Myocyte (in vitro differentiated cells): Measurements from ENCODE around the gene UCKL1. TPM values are rescaled to one million over a fixed set of nuclear protein-coding genes. Genes with fewer than 3 reads are reported as not detected.
"Not testable (repeated sequence)": the region's sequence is repeated elsewhere in the genome, so short reads cannot be mapped to it uniquely, and the experiment has no call there.

Source experiments
- DNase-seq: peaks from one replicate; pipeline ENCODE4 v3.0.0-alpha.2; 2012; ENCODE audit warnings: low read depth
- total RNA-seq: library from RNA; depleted of rRNA; stranded (reverse); fragments of >200 nt; gene quantifications from 2 replicates; pipeline ENCODE4 v1.2.3, GENCODE V29; 2014

The UCKL1 gene
- total RNA-seq, 1 donor from 2014 or later: 22.3 TPM

DNA sequence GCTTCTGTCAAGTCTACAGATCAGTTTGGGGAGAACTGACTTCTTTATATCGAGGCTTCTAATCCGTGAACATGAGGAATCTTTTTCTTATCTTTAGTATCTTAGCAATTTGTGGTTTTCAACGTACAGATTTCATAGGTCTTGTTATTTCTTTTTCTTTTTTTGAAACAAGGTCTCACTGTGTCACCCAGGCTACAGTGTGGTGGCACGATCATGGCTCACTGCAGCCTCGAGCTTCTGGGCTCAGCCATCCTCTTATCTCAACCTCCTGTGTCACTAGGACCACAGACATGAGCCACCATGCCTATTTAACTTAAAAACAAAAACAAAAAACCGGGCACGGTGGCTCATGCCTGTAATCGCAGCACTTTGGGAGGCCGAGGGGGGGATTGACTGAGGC is 32.0 kb downstream of the UCKL1 start:
- DNase-seq: no peak

DNA sequence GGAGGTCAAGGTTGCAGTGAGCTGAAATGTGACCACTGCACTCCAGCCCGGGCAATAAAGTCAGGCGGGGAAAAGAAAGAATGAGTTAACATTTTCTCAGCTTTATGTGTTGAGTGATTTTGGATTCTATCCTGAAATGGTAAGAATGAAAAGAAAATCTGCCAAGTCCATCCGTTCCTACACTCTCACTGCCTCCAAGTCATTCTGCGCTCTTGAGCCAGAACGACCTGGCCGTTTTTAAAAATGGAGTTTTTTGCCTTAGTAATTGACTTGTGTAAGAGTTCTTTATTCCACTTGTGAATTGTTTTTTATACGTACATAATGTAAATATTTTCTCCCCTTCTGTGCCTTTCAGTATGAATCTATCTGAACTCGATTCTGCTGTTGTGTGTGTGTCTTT is 32.6 kb downstream of the UCKL1 start:
- no peak for DNase-seq

DNA sequence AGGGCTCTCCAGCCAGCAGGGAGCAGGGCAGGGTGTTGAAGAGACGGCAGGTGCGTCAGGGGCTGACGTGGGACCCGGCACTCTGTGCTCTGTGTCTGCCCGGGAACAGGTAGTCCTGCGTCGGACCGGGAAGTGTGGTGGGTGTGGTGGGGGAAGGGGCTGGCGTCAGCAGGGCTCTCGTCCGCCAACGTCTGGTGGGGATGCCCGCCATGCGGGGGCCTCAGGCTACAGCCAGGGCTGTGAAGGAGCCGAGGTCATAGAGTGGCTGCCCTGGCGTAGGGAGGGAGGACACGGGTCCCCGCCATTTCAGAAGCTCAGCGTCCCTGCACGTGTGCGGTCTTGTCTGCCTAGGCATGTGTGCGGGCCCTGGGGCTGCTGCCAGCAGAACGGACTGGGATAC is 36.0 kb downstream of the UCKL1 start:
- no peak for DNase-seq

DNA sequence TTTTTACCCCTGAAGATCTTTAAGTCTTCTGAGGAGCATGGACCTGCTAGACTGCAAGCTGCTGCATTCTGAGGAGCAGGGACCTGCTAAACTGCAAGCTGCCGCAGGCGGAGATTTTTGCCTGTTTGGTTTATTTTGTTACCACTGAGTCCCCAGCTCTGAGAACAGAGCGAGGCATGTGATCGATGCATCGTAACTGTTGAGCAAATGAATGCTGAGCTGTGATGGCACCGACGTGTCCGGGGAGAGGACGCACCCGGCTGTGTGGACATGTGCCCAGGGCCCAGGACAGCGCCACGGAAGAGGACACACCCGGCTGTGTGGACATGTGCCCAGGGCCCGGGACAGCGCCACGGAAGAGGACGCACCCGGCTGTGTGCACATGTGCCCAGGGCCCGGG is 37.1 kb downstream of the UCKL1 start:
- DNase-seq: no peak

DNA sequence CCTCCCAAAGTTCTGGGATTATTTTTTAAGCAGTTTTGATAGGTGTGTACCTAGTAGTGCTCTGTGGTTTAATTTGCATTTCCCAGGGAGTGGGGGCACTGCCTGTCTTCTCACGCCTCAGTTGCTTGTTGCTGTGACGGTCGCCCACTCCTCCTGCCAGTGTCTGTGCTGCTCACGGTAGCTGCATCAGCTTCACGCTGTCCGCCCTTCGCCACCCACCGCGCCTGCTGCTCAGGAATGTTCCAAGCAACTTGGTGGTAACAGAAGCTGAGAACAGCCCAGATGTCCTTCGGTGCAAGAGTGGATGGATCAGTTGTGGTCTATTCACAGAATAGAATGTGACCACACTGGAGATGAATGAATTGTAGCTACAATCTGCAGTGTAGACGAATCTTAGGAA is 38.4 kb downstream of the UCKL1 start:
- peak; percentile 48 for DNase-seq

DNA sequence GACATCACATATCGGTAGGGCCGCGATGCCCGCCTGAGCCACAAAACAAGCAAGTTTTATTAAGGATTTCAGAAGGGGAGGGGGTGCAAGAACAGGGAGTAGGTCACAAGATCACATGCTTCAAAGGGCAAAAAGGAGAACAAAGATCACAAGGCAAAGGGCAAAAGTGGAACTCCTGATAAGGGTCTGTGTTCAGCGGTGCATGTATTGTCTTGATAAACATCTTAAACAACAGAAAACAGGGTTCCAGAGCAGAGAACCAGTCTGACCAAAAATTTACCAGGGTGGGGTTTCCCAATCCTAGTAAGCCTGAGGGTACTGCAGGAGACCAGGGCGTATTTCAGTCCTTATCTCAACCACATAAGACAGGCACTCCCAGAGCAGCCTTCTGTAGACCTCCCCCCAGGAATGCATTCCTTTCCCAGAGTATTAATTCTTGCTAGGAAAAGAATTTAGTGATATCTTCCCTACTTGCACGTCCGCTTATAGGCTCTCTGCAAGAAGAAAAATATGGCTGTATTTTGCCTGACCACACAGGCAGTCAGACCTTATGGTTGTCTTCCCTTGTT is 39.8 kb downstream of the UCKL1 start:
- not testable (repeated sequence) for DNase-seq

DNA sequence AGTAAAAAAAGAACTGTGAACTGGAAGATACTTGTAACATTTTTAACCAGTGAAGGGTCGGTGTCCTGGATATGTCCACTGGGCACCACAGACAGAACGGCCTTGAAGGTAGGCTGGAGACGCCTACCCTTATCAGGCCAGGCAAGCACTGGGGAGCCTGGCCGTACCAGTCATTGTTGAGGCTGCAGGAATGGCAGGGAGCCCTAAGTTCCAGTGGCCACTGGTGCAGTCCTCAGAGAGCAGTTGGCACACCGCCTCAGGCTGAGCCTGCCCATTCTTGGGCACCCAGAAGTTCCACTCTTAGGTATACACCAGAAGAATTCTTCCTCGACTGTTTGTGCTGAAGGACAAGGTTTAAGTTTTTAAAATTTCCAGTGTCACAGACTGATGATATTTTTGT is 40.7 kb downstream of the UCKL1 start:
- DNase-seq: peak; percentile 34

DNA sequence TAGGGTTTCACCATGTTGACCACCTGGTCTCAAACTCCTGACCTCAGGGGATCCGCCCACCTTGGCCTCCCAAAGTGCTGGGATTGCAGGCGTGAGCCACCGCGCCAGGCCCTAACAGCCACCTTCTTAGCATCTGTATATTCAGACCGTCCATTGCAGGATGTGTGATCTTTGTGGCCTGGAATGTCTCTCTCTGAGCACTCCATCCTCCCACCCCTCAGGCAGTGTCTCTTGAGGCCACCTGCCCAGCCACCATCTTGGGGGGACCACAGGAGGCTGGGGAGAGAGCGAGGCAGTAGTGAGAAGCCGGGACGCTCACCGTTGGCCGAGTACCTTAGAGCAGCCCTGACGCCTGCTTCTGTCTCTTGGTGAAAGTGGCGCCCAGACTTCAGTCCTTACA is 42.4 kb downstream of the UCKL1 start:
- DNase-seq: no peak

DNA sequence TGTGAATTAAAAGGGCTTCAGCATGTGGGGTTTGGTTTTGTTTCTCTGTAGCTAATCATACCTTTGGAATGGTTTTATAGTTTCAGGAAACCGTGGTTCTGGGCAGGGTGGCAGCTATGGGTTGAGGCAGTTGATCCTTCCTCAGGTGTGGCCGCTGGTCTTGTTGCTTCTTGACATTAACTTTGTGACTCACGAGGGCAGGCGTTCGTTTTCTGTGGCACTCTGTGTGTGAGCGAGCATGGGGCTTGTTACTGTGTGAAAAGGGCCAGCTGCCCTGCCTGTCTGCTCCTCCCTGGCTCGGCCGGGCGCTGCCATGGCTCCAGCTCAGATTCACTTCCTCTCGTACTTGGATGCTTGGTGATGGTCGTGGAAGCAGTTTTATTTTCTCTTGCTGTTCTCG is 45.0 kb downstream of the UCKL1 start:
- peak; percentile 78 for DNase-seq

DNA sequence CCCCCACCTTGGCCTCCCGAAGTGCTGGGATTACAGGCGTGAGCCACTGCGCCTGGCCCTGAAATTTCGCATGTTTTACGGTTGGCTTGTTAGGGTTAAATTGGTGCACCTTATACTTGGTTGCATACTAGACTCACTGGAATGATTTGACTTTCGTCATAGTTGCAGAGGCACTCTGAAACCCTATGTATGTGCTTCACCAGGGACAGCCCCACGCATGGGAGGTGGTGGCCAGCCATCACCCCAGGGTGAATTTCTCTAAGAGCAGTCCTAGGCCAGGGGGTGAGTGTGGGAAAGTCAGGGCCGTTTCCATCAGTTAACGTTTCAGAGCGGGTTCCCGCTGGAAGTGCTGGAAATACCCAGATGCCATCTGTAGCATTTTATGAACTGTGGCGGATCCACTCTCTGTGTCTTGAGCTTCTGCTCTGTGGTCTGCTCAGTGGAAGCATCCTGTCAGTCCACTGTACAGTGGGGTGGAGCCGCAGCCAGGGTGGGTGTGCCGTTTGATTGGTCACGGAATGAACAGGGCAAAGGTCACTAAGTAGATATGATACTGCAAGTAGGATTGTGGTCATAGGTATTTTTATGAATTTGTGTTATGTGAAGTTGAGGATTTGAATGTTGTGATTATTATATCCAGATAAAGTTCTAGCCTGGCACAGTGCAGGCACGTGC is 48.1 kb downstream of the UCKL1 start:
- DNase-seq: no peak

DNA sequence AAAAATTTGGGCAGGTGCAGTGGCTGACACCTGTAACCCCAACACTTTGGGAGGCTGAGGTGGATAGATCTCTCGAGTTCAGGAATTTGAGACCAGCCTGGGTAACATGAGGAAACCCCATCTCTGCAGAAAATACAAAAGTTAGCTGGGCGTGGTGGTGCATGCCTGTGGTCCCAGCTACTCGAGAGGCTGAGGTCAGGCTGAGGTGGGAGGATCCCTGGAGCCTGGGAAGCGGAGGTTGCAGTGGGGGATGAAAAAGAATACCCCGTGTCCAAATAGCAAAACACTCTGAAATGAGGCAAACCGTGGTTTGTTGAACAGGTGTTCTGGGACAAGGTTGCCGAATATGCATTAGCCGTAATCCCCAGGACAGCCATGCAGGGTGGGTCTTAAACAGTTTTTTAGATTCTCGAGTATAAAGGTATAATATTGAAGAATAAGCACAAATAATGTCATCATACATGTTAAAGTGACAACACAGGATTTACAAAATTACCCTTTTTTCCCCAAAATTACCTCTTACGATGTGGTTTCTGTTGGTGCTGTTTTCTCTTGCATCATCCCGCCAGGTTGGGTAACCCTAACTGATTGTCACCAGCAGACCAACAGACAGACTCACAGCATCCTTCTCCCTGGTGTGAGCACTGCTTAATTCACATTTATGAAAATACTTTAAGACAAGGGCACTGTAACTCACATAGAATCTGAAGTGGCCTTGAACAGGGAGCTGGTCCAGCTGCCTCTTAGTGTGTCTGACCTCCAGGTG is 52.2 kb downstream of the UCKL1 start:
- DNase-seq: peak; percentile 50

DNA sequence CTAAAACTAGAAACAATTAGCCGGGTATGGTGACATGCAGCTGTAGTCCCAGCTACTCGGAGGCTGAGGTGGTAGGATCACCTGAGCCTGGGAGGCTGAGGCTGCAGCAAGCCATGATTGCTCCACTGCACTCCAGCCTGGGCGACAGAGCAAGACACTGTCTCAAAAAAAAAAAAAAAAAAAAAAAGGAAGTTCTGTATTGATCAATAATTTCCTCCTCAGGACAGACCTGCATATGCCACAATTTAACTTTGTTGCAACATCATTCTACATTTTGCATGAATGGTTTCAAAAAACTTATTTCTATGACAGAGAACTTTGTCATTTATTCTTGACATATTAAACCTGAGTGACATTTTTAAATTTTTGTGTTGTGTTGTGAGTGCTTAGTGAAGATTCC is 55.8 kb downstream of the UCKL1 start:
- no peak for DNase-seq

DNA sequence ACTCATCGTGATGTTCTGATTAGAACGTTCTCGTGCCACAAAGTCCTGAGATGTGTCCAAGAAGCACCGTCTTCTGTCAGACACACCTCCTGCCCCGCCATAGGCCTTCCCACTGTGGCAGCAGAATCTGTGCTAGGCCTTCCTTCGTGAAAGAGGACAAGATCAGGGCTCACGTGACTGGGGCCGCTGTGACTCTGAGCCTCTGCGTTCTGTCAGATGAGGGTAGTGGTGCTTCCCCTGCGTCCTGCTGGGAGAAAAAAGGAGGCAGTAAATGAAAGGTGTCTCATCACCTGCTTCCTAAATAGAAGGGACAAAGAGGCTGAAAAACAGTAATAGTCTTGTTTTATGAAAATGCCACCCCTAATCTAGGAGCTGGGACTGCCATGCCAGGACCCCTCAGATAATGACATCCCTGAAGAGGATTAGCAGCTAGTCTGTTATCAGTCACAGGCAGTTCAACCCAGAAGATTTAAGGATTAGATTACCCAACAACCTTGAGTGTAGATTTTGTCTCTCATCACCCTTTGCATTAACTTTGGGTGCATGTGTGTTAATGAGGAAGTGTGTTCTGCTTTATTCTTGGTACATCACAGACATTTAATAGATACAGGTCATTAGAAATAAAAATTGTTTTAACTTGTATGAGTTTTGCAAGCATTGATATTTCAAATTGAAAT is 57.2 kb downstream of the UCKL1 start:
- no peak for DNase-seq

DNA sequence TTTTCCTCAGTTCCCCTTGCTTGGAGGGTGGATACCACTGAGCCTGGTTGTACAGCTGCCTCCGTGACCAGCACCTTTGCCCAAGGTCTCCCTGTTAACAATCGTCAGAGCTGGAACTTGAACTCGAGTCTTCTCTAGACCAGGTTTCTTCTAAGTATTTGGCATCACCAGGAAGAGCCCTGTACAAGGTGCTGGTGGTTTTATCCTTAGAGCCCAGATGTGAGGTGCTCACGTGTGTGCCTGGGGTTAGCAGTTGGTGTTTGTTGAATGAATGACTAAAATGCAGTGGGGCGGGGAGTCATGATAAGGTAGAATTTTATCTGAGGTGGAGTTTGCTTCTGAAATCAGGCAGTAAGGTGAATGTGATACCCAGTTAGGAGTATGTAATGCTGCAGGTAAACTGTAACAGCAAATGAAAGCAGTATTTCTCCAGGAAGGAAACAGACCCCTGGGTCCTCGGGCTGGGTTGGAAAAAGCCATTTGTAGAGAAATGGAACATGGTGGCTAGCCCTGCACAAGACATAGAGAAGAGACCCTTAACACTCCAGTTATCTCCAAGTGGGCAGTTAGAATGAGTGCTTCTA is 58.1 kb downstream of the UCKL1 start:
- no peak for DNase-seq

DNA sequence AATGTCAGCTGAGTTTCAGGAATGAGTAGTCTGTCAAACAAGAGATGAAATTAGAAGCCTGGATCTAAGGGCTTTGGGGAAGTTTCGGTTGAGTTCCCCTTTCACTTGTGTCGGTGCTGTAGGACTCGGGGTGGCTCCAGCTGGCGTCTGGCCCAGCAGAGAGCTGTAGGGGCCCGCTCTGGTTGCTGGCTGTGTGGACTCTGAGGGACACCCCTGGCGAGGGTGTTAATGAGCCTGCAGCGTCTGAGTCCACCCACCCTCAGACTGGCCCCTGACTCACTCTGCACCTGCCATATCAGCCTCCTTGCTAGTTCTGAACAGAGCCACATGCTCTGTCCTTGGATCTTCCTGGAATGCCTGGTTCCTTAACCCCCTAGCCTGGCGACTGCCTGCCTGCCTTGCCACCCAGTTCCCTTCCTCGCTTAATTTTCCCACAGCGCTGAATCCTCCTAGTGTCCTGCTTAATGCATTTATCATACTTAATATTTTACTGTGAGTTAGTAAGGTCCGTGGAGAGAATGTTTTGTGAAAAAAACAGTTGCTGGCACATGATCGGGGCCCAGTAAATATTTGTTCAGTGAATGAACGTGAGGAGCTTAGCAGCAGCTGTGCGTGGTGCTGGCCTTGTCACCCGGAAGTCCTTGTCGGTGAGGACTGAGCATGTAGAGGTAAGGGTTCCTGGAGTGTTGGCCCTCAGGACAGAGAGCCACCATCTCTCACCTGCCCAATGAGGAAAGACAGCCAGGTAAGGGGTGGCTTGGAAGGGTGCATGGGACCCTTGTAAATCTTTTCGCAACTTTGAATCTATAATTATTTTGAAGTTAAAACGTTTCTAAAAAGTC is 59.7 kb downstream of the UCKL1 start:
- peak; percentile 91 for DNase-seq

DNA sequence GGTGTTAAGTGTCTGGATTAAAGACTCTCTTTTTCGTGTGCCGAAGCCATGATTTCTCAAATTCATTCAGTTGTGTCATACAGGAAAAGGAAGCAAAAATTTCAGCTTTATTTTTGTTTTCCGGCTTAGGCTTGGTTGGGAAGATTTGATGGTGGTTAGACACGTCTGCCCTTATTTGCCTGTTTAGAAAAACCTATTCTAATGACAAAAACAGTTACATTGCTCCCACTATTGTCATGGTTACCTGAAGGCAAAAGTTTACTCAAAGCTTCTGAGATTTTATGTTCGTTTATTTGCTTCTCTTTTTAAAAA is 60.3 kb downstream of the UCKL1 start:
- peak; percentile 21 for DNase-seq

DNA sequence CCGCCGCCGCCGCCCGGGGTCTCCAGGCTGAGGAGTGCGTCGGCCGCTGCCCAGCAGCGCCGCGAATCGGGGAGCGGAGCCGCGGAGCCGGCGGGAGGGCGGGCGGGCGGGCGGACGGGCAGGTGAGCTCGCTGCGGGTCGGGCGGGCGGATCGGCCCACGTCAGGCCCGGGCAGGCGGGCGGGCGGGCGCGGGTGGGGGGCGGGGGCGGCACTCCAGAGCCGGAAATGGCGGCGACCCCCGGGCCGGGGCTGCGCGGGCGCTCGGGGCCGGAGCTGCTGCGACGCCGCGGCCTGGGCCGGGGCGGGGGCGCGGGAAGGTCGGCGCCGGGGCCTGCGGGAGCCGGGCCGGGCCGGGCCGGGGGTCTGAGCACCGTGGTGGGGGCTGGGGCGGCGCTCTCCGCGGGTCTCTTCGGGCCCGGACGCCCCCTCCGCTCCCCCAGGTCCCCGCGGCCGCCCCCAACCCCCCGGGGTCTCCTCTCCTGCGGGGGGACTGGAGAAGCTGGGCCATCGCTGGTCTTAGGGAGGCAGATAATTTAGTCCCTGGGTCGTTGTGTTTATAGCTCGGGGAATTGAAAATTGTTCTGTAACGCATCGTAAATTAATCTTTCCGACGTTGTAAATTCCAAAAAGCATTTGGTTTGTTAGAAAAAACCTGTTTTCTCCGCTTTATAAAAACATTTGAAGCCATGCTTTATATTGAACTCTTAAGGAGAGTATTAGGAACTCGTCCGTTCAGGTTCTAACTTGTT is 60.8 kb downstream of the UCKL1 start:
- no peak for DNase-seq

DNA sequence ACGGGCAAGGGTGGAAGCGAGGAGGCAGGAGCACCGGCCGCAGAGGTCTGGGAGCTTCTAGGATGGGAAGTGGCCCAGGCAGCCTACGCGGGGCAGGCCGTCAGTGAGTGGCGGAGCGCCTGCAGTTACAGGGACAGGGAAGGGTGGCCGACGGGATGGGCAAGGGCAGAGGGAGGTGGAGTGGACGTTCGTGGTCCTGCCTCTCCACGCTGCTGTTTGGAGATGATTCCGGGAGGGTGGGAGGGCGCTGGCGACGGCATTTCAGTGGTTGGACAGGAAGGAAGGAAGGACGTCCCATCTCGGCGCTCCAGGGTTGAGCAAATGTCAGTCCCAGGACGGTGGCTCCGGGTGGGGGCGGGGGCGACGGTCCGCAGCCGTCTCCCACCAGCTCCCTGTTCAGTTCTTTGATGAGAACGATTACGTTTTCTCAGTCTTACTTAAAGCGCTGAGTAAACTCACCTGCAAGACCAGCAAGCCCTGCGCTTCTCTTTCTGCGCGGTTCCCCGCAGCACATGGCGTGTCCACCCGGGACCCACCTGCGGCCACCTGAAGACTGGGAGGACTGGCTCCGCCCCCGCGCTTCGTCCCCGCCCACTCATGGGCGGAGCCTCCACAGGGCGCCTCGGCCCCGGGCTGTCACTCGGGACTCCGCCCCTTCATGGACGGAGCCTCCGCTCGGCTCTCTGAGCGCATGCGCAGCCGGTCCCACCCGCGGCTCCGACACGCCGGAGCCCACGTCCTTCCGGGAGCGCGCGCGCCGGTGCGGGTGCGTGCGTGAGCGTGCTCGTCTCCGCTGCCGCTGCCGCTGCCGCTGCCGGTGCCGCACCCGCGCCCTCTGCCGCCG is 61.6 kb downstream of the UCKL1 start, which contains the start of gene DNAJC5:
Gene DNAJC5 (plus strand): TSS at position 769 of the 844 bp plus-strand sequence. CDS start 33,220 bp downstream, outside the sequence.
- peak; percentile 95 for DNase-seq

DNA sequence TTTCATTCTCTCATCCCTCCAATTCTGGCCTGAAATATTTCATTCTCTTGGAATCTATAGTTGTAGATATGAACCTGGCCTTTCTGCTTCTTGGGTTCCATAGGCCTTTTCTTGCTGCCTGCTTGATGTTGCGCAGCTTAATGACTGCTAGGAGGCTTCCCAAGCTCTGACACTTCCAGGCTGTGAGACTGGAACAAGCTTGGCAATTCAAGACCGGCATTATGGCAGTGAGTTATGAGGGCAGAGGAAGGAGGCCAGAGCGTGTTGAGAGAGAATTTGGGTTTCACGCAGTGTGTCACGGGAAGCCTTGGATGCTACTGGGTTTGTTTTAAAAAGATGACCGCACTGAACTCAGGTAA is 62.2 kb downstream of the UCKL1 start:
- DNase-seq: no peak
